ENCODE measurements around the gene DHX57.

GRCh38 chr2:38783586-38783985, 92.1 kb downstream of the DHX57 start:
- no peak for TF ChIP-seq EZH2 (IDR thresholded peaks at IDR 0.05; ENCODE audit: borderline replicate concordance, low read length)
- TF ChIP-seq CTCF (IDR thresholded peaks at IDR 0.05; ENCODE audit: low read length): no peak

Data from OCI-LY1 (cell line).